Coronary artery (tissue), 2 donors: ENCODE measurements around the gene C1QB.

ENCODE experiments used
- DNase-seq: peaks from one replicate; pipeline ENCODE4 v3.0.0-alpha.2; 2017; ENCODE audit warnings: low spot score
- H3K27ac ChIP-seq, 2 donors: fragments of 200-600 bp; sonication (generic); one replicate each; pipeline ENCODE4 v1.5.1; 2016 to 2019
- H3K4me3 ChIP-seq: fragments of 200-600 bp; sonication (generic); 2 replicates; pipeline ENCODE4 v1.5.1; 2016; ENCODE audit warnings: mild to moderate bottlenecking, moderate library complexity
- TF ChIP-seq, protein P1 (sequence below): fragments of 200-600 bp; sonication (generic); IDR thresholded peaks from one replicate; pipeline ENCODE4 v1.5.1; 2019; ENCODE audit warnings: antibody characterized with exemption

C1QB gene

DNA sequence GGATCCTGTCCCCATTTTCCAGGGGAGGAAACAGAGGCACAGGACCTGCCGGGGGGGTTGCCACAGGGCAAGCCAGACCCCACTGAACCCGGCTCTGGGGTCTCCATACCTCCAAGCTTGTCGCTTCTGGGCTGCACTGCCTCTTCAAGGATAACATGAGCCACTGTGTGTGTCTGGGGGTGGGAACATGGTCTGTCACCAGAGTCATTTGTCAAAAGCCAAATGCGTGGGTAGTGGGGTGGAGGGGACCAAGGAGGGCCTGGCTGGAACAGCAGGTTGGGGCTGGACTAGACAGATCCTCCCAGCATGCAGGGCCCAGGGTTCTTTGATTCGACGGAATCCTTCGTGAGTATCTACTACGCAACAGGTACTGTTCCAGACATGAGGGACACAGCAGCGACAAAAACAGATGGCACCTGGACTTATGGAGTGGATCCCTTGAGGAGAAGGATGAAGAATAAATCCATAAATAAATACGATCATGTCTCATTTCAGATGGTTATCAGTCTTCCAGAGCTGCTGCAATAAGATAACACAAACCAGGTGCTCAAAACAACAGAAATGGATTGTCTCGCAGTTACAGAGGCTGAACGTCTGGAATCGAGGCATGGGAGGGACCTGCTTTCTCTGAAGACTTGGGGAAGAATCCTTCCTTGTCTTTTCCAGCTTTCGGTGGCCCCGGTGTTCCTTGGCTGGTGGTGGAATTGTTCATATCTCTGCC, 28.7 kb downstream of the C1QB start:
- TF ChIP-seq, protein P1, sequence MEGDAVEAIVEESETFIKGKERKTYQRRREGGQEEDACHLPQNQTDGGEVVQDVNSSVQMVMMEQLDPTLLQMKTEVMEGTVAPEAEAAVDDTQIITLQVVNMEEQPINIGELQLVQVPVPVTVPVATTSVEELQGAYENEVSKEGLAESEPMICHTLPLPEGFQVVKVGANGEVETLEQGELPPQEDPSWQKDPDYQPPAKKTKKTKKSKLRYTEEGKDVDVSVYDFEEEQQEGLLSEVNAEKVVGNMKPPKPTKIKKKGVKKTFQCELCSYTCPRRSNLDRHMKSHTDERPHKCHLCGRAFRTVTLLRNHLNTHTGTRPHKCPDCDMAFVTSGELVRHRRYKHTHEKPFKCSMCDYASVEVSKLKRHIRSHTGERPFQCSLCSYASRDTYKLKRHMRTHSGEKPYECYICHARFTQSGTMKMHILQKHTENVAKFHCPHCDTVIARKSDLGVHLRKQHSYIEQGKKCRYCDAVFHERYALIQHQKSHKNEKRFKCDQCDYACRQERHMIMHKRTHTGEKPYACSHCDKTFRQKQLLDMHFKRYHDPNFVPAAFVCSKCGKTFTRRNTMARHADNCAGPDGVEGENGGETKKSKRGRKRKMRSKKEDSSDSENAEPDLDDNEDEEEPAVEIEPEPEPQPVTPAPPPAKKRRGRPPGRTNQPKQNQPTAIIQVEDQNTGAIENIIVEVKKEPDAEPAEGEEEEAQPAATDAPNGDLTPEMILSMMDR, result no peak
- H3K4me3 ChIP-seq, result no peak overlapping the region

DNA sequence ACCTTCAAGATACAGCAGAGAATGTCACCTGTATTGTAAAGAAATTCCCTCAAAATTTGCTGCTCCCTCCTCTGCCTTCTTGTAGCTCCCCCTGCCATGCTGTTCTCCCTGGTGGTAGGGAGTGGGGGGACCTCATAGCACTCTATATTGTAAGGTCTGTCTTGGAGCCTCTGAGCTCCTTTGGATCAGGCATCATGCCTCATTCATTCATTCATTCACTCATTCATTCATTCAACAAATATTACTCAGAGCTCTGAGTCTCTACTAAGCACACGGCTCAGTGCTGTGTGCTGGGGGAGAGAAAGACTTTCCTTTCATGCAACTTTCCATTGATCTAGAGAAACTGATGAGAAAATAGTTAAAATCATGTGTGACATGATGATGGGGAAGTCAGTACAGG, 30.5 kb downstream of the C1QB start:
- no peak overlapping the region for H3K27ac ChIP-seq
- TF ChIP-seq, protein P1, result no peak
- H3K4me3 ChIP-seq, result no peak overlapping the region
- no peak for DNase-seq

More for the DNA sequence above, 28.7 kb downstream of the C1QB start:
- no peak overlapping the region for H3K27ac ChIP-seq
- no peak for DNase-seq

DNA sequence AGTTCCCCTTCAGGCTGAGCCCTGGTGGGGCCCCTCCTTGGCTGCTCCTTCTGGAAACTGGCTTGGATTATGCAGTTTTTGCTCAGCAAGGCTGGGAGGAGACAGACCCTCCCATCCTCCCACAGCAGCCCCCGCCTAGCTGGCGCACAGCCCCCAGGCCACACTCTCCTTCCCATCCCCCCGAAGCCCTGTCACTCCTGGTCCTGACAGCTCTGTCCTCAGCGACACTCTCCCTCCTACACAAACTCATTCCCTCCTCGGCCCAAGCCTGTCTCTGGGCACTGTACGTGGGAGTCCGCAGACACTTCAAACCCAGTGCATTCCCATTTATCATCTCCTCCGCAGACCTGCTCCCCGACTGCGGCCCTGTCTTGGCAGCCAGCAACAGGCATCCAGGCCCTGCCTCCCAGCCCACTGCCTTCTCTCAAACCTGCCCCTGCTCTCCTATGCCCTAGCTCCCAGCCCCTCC, 32.6 kb downstream of the C1QB start:
- H3K27ac ChIP-seq, result no peak overlapping the region
- no peak overlapping the region for H3K4me3 ChIP-seq
- TF ChIP-seq, protein P1, result no peak
- DNase-seq, result no peak

DNA sequence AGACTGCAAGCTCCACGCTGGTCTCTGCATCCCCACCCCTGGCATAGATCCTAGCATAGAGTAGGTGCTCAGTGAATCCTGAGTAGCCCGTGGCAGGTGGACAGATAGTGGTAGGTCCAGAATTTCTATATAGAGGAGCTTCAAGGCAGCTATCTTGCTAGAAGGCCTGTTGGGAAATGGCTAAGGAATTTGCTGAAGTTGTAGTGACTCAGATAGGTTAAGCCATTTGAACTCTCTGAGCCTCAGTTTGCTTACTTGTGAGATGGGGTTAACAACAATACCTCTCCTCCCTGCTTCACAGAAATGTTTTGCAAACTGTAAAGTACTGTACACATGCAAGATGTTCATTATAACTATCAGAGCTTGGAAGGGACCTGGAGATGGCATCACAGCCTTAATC, 34.2 kb downstream of the C1QB start:
- DNase-seq, result no peak
- H3K27ac ChIP-seq, result no peak overlapping the region
- TF ChIP-seq, protein P1, result no peak
- H3K4me3 ChIP-seq, result no peak overlapping the region

DNA sequence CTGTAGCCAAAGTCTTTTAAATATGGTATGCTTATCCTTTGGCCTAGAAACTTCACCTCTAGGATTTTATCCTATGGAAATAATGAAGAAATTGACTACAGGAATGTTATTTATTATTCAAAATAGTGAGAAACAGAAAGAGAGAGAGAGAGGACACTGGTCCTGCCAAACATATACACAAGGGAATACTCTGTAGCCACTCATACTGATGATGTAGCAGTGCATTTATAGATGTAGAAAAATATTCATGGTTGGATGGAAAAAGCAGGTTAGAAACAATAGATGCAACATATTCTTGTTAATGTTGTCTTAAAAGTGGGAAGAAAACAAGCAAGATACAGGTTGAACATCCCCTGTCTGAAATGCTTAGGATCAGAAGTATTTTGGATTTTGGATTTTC, 35.4 kb downstream of the C1QB start:
- Histone ChIP-seq H3K4me3 (no peak overlapping the region), H3K27ac (no peak overlapping the region)
- no peak for DNase-seq
- TF ChIP-seq, protein P1, result no peak

DNA sequence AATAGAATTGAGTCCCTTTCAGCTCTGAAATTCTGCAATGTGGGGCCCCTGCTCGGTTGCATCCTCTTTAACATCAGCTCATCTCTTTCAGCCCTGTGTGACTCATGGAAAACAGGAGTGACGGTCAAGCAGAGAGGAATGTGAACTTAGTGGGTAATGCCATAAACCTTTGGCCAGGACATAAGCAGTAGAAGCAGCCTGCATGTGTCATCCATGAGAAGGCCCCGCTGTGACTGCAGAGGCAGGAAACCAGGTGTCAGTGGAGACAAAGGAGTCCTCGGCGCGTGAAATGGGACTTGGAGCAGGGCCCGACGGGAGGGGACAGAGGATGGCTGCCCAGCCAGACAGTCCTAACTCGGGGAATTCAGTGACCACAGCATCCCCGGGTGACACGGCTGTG, 36.5 kb downstream of the C1QB start:
- no peak for DNase-seq
- Histone ChIP-seq H3K4me3 (no peak overlapping the region), H3K27ac (no peak overlapping the region)
- TF ChIP-seq, protein P1, result no peak

DNA sequence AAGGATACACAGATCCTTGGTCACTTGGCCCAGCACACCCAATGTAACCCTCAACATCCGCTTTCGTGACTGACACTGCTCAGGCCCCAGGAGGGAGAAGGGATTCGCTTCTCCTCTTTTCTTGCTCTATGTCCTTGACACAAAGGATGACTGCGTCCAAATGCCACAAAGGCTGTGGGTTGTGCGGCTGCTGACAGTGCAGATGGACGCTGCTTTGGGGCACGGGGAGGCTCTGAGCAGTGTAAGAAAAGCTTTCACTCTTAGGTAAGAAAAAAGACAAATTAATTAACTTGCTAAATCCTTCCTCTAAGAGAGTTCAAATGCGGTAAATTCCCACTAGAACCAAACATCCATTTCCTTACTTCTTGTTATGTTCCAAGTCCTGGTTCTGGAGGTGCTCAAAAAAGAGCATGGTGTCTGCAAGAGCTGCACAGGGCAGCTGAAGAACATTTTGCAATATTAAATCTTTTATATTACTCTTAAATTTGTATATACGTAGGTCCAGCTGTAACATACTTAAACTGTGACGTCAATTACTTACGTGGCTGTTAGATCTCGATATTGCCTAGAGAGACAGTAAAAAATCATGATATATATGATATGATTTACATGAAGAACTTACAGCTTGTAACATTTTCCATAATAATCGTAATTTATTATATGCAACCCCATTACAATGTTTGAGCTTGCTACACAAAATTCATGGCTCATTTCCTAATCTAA, 38.2 kb downstream of the C1QB start:
- TF ChIP-seq, protein P1, result no peak
- no peak for DNase-seq
- H3K27ac ChIP-seq, result no peak overlapping the region
- no peak overlapping the region for H3K4me3 ChIP-seq
